Measurements from ENCODE around the gene CACNA2D4. TPM values are rescaled to one million over a fixed set of nuclear protein-coding genes. Genes with fewer than 3 reads are reported as not detected.

Gene CACNA2D4
- total RNA-seq, 6 experiments from 2014 or later, result 0.07 to 0.26 (median 0.23) TPM; not detected in 2

DNA sequence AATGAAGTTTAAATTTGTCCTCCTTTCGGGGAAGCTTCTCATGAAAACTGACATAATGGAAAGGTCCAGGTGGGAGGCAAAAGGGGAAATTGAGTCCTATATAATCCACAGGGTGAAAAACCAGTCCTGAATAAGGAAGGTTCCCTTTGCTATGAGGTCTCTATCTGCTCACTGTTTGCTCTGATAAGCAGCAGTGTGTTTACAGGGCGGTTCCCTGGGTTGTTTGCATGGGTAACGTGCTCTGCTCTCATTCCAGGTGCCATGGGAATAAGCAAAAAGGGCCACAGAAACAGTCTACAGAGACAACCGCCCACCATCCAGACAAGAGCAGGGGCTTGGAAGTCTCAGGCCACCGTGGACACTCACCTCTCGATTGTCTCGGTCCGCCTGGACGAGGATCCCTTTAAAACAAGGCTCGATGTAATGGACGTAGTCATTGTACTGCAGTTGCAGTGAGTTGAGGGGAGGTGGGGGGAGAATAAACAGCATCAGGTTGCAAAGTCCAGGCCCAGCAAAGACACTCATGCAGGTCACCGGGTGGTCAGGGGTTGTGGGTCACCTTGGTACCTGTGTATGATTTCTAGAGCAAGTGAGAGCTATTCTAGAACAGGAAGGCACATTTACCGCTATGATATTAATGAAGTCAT is 32.7 kb downstream of the CACNA2D4 start:
- Mint-ChIP-seq H3K4me3 (no peak overlapping the region), H3K9me3 (no peaks in the 10 kb centered on the region), H3K27ac (no peak overlapping the region), H3K36me3 (ENCODE audit: low read depth) (no peaks in the 10 kb centered on the region), H3K4me1 (ENCODE audit: low read depth) (no peaks in the 10 kb centered on the region), H3K27me3 (ENCODE audit: insufficient read depth) (peaks cover 40% of the 10 kb centered on the region)
- TF ChIP-seq, protein P1, sequence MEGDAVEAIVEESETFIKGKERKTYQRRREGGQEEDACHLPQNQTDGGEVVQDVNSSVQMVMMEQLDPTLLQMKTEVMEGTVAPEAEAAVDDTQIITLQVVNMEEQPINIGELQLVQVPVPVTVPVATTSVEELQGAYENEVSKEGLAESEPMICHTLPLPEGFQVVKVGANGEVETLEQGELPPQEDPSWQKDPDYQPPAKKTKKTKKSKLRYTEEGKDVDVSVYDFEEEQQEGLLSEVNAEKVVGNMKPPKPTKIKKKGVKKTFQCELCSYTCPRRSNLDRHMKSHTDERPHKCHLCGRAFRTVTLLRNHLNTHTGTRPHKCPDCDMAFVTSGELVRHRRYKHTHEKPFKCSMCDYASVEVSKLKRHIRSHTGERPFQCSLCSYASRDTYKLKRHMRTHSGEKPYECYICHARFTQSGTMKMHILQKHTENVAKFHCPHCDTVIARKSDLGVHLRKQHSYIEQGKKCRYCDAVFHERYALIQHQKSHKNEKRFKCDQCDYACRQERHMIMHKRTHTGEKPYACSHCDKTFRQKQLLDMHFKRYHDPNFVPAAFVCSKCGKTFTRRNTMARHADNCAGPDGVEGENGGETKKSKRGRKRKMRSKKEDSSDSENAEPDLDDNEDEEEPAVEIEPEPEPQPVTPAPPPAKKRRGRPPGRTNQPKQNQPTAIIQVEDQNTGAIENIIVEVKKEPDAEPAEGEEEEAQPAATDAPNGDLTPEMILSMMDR (IDR thresholded peaks at IDR 0.05), result no peak
- no peak for DNase-seq

DNA sequence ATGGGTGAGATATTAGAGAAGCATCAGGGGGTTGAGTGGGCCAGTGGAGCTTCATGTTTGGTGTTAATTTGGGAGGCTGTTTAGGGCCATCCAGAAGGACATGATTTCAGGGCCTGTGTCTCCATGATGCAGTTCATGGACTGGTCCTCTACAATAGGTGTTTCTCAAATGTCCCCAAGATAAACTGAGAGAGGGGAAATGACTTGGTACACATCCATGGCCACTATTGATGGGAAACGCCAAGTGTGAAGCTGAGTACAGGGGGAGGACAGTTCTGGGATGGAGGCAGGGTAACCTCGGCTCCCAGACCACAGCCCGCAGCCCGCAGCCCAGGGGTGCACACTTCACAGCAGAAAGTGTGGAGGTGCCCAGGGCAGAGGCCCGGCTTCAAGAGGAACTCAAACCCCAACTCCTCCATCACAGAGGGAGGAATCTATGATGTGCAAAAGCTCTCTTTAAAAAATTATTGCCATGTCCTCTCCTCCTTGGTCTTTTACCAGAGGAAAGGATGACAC is 33.3 kb downstream of the CACNA2D4 start:
- H3K36me3 Mint-ChIP-seq (ENCODE audit: low read depth), result no peaks in the 10 kb centered on the region
- no peaks in the 10 kb centered on the region for H3K4me1 Mint-ChIP-seq (ENCODE audit: low read depth)
- no peak overlapping the region for H3K4me3 Mint-ChIP-seq
- no peak overlapping the region for H3K27ac Mint-ChIP-seq
- TF ChIP-seq, protein P1 (IDR thresholded peaks at IDR 0.05), result no peak
- no peaks in the 10 kb centered on the region for H3K9me3 Mint-ChIP-seq
- DNase-seq, result no peak
- H3K27me3 Mint-ChIP-seq (ENCODE audit: insufficient read depth), result peaks cover 44% of the 10 kb centered on the region

DNA sequence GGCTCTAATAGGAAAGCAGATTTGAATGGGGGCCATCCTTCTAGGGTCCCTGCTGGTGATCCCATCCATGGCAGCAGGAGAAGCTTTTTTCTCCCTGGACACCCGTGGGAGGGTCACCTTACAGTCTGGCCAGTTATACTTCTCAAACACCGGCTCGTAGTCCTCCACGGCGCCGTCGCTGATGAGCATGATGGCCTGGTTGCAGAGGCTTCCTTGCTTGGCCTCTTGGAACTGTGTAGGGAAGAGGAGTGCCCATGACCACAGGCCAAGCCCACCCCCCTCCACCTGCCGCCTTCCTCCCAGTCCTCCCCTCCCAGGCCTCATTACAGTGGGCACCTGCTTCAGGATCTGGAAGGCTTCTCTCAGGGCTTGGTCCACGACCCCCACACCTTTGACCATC is 33.8 kb downstream of the CACNA2D4 start:
- Mint-ChIP-seq H3K4me3 (no peak overlapping the region), H3K27ac (no peak overlapping the region), H3K9me3 (no peaks in the 10 kb centered on the region), H3K4me1 (ENCODE audit: low read depth) (no peaks in the 10 kb centered on the region), H3K36me3 (ENCODE audit: low read depth) (no peaks in the 10 kb centered on the region), H3K27me3 (ENCODE audit: insufficient read depth) (peaks cover 46% of the 10 kb centered on the region)
- DNase-seq, result no peak
- TF ChIP-seq, protein P1 (IDR thresholded peaks at IDR 0.05), result no peak

DNA sequence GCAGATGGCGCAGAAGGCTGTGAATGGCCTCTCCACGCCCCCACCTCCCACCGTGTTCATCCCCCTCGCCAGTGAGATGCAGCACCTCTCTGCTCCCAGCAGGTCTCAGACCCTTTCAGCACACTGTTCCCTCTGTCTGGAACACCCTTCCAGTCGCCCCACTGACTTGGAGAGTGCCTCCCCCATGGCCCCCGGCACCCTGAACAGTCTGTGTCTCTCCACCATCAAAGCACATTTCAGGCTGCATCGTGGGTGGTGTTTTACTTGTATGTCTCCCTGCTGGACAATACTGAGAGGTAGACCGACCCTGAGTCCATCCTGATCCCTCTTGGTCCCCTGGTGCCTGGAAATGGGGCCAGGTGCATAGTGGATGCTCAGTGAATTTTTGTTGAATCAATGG is 34.9 kb downstream of the CACNA2D4 start:
- DNase-seq, result no peak
- TF ChIP-seq, protein P1 (IDR thresholded peaks at IDR 0.05), result no peak
- Mint-ChIP-seq H3K27me3 (ENCODE audit: insufficient read depth) (peaks cover 51% of the 10 kb centered on the region), H3K36me3 (ENCODE audit: low read depth) (no peaks in the 10 kb centered on the region), H3K4me3 (no peak overlapping the region), H3K27ac (no peak overlapping the region), H3K9me3 (no peaks in the 10 kb centered on the region), H3K4me1 (ENCODE audit: low read depth) (no peaks in the 10 kb centered on the region)

DNA sequence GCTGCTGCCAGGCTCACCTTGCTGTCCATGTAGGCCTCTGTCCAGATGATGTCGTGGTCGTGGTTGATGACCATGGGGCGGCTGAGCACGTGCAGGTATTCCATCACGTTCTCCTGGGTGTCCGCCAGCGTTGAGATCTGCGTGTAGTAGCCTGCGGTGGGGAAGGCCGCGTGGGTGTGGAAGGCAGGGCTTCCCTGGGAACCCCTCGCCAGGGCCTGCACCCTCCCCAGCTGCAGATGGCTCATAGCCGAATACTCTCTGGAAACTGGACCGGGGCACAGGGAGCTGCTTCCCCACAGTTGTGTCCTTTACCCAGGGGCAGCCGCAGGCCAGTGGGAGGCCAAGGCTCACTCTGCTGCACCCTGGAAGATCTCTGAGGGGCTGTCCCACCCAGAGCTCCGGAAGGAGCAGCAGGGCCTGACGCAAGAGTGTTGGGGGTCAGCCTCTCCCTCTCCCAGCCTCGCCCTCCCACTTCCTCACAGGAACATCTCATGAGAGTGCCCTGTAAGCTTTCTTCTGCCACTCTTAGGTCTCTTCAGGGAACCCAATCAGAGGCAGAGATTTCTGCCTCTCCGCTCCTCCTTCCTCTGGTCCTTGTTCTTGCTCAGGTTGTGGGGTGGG is 35.5 kb downstream of the CACNA2D4 start:
- Mint-ChIP-seq H3K27ac (no peak overlapping the region), H3K36me3 (ENCODE audit: low read depth) (no peaks in the 10 kb centered on the region), H3K4me3 (no peak overlapping the region), H3K4me1 (ENCODE audit: low read depth) (no peaks in the 10 kb centered on the region), H3K27me3 (ENCODE audit: insufficient read depth) (peaks cover 50% of the 10 kb centered on the region), H3K9me3 (no peaks in the 10 kb centered on the region)
- TF ChIP-seq, protein P1 (IDR thresholded peaks at IDR 0.05), result no peak
- no peak for DNase-seq
